GM12878 (cell line): Measurements from ENCODE around the gene PPIG. TPM values are rescaled to one million over a fixed set of nuclear protein-coding genes. Genes with fewer than 3 reads are reported as not detected.

Experiments used
- ATAC-seq: fragments of 200-7000 bp; cut with Tn5 transposase; 3 replicates; pipeline ENCODE4 v1.9.1; 2020; ENCODE audit warnings: mild to moderate bottlenecking, moderate library complexity
- BruUV-seq: library from RNA; stranded (reverse); fragments of 400-500 nt; replicated peaks from 2 replicates; lab custom pipeline; 2021; lab: Mats Ljungman, UMichigan
- CTCF ChIA-PET: fragments of 300-600 bp; sonication (Branson Sonifier 250); formaldehyde crosslinking; extraction: SDS; loops from one replicate; lab custom pipeline; 2021; ENCODE audit warnings: inconsistent platforms; lab: Yijun Ruan, JAX
- POLR2A ChIA-PET: fragments of 350-600 bp; formaldehyde crosslinking; extraction: SDS; loops from one replicate; lab custom pipeline; 2021; ENCODE audit warnings: inconsistent platforms; lab: Charles Lee
- RAD21 ChIA-PET: fragments of 300-600 bp; sonication (Branson Sonifier 250); formaldehyde crosslinking; loops from one replicate; lab custom pipeline; 2023; ENCODE audit warnings: antibody characterized with exemption; ENCODE audit not compliant: unreplicated experiment; lab: Charles Lee
- SMC1A ChIA-PET: fragments of 300-600 bp; sonication (Branson Sonifier 250); formaldehyde crosslinking; loops from one replicate; lab custom pipeline; 2023; ENCODE audit not compliant: unreplicated experiment, uncharacterized antibody; lab: Charles Lee
- DNase-seq: peaks from one replicate; pipeline ENCODE4 v3.0.0-alpha.2; 2011; ENCODE audit warnings: low read depth, low spot score
- FAIRE-seq: peaks from 3 replicates; lab custom pipeline; 2011; peaks lifted over from hg19 to GRCh38; lab: Jason Lieb, UNC
- H2AFZ ChIP-seq: 2 replicates; pipeline ENCODE4 v1.6.0; 2011; ENCODE audit warnings: low read depth, low read length, control low read depth; ENCODE audit not compliant: control insufficient read depth
- H3K27ac ChIP-seq: 2 replicates; pipeline ENCODE4 v1.5.1; 2011; ENCODE audit warnings: control low read depth; ENCODE audit not compliant: control insufficient read depth, insufficient read depth
- H3K27me3 ChIP-seq, 2 experiments: replicated peaks in 1 of 2; 2 replicates each; pipeline versions ENCODE4 v1.6.0 to v1.6.1; 2011; ENCODE audit warnings: low read length in 1 of 2; ENCODE audit not compliant: control insufficient read depth in 2 of 2, insufficient read depth in 2 of 2
- H3K36me3 ChIP-seq, 2 experiments: 2 replicates each; pipeline ENCODE4 v1.5.1; 2011; ENCODE audit warnings: low read length in 1 of 2; ENCODE audit not compliant: control insufficient read depth in 2 of 2, insufficient read depth in 2 of 2
- H3K4me1 ChIP-seq: 2 replicates; pipeline ENCODE4 v1.6.1; 2011; ENCODE audit warnings: mild to moderate bottlenecking, low read length, moderate library complexity, mixed read lengths; ENCODE audit not compliant: control insufficient read depth, insufficient read depth
- H3K4me2 ChIP-seq: 2 replicates; pipeline ENCODE4 v1.6.0; 2011; ENCODE audit warnings: control low read depth; ENCODE audit not compliant: control insufficient read depth, insufficient read depth
- H3K4me3 ChIP-seq: fragments of 200-600 bp; sonication (generic); 2 replicates; pipeline ENCODE4 v1.5.1; 2016
- H3K79me2 ChIP-seq: 2 replicates; pipeline ENCODE4 v1.6.0; 2011; ENCODE audit warnings: low read length; ENCODE audit not compliant: control insufficient read depth, insufficient read depth
- H3K9ac ChIP-seq: 2 replicates; pipeline ENCODE4 v1.8.0; 2011; ENCODE audit warnings: low read length, control low read depth, mixed read lengths; ENCODE audit not compliant: control insufficient read depth, insufficient read depth
- H3K9me3 ChIP-seq: replicated peaks from 3 replicates; pipeline ENCODE4 v1.5.1; 2011; ENCODE audit warnings: mild to moderate bottlenecking, low read length; ENCODE audit not compliant: control insufficient read depth, insufficient read depth
- H4K20me1 ChIP-seq: 2 replicates; pipeline ENCODE4 v1.6.0; 2011; ENCODE audit not compliant: control insufficient read depth, insufficient read depth
- CREB1 ChIP-seq: IDR thresholded peaks from 2 replicates; pipeline ENCODE4 v1.6.1; 2012; ENCODE audit warnings: low read depth, mild to moderate bottlenecking, inconsistent platforms
- JUNB ChIP-seq: IDR thresholded peaks from 2 replicates; pipeline ENCODE4 v1.6.1; 2016; ENCODE audit warnings: antibody characterized with exemption, mild to moderate bottlenecking
- SMARCA5 ChIP-seq: fragments of 450-650 bp; IDR thresholded peaks from 2 replicates; pipeline ENCODE4 v1.6.1; 2017; ENCODE audit warnings: mild to moderate bottlenecking
- TCF7 ChIP-seq: IDR thresholded peaks from 2 replicates; pipeline ENCODE4 v1.6.1; 2014; ENCODE audit warnings: antibody characterized with exemption, borderline replicate concordance
- ZNF24 ChIP-seq: fragments of 450-650 bp; IDR thresholded peaks from 2 replicates; pipeline ENCODE4 v1.6.1; 2017; ENCODE audit warnings: antibody characterized with exemption, mild to moderate bottlenecking
- WGBS: methylation state at CpG from one replicate; pipeline ENCODE4 v1.1.6; 2016; ENCODE audit warnings: low lambda C conversion rate; ENCODE audit not compliant: insufficient replicate concordance, insufficient coverage; ENCODE audit errors: missing lambda C conversion rate; 5-methylcytosine and 5-hydroxymethylcytosine counted together
- in situ Hi-C: fragments of 300-500 bp; cut with MboI; formaldehyde crosslinking; loops from 9 replicates; pipeline ENCODE4 v1.14.3; 2018; ENCODE audit warnings: mixed read lengths
- intact Hi-C: fragments of 100-400 bp; cut with micrococcal nuclease; formaldehyde crosslinking; loops from one replicate; pipeline ENCODE4 v1.14.2; 2022; ENCODE audit not compliant: unreplicated experiment
- polyA plus RNA-seq, 11 experiments: library from polyadenylated mRNA; depleted of rRNA in 4 of 11; unstranded in 6 of 11; stranded (reverse) in 5 of 11; fragments of >200 nt; fragmentation: Nextera tagmentation in 4 of 11; fragmentation: Illumina TruSeq in 1 of 11; extraction: Ambion mirVana in 4 of 11; extraction: Trizol in 1 of 11; gene quantifications; 1 replicate in 1 of 11; 2 replicates in 10 of 11; pipeline versions ENCODE4 v1.2.1 to v1.2.3, GENCODE V29; 2011 to 2016; ENCODE audit warnings: inconsistent platforms in 2 of 11, missing spikeins in 2 of 11, low read depth in 1 of 11
- total RNA-seq, 4 experiments: library from RNA; depleted of rRNA in 3 of 4; stranded (reverse); fragments of >200 nt in 3 of 4; fragmentation: Illumina TruSeq in 1 of 4; extraction: Trizol in 1 of 4; gene quantifications; 2 replicates each; pipeline versions ENCODE4 v1.2.1 to v1.2.3, GENCODE V29; 2013 to 2021
- TF ChIP-seq, protein P1 (sequence below): fragments of 450-650 bp; IDR thresholded peaks from 2 replicates; pipeline ENCODE4 v1.6.1; 2017; ENCODE audit warnings: mild to moderate bottlenecking, moderate library complexity

The PPIG gene
- total and polyA plus RNA-seq, 10 of the 15 experiments (the other 5 are each of a cell fraction or from before 2014, with no cell fraction given), result 22.3 to 147 (median 95.2) TPM

DNA sequence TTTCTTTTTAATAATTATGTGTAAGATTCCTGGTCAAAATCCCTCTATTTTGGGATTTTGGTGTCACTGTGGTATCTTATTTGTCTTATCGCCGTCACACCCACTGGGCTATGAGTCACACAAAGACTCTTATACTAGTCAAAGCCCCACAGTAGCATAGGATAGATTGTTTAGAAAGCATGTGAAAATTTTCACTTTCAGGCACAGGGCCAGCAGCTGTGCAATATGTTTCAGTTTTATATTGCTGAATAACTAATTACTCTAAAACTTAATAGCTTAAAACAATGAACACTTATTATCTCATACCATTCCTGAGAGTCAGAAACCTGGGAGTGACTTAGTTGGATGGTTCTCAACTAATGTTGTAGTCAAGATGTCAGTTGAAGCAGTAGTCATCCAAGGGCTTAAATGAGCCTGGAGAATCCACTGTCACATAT, 86.1 kb downstream of the PPIG start:
- ChIA-PET SMC1A (interaction anchor here (0.8 to 1.0 kb wide), 3 partner anchors 28 to 41 kb away, joined by 3 read pairs; no protein-coding TSS in a partner anchor), CTCF (no interaction called here), RAD21 (interaction anchor here (1.4 kb wide), 1 partner anchor 95 kb away, joined by 3 read pairs; no protein-coding TSS in a partner anchor)

More for the DNA sequence above, 86.1 kb downstream of the PPIG start:
- no peak overlapping the region for H2AFZ ChIP-seq
- H3K4me3 ChIP-seq, result no peak overlapping the region
- no peak overlapping the region for H3K27ac ChIP-seq
- 16% methylated on average over 2 of the region's 2 CpGs for WGBS
- no peaks in the 10 kb centered on the region for H3K27me3 ChIP-seq
- TF ChIP-seq CREB1 (no peak), JUNB (no peak), ZNF24 (no peak), TCF7 (no peak), SMARCA5 (no peak)
- TF ChIP-seq, protein P1, sequence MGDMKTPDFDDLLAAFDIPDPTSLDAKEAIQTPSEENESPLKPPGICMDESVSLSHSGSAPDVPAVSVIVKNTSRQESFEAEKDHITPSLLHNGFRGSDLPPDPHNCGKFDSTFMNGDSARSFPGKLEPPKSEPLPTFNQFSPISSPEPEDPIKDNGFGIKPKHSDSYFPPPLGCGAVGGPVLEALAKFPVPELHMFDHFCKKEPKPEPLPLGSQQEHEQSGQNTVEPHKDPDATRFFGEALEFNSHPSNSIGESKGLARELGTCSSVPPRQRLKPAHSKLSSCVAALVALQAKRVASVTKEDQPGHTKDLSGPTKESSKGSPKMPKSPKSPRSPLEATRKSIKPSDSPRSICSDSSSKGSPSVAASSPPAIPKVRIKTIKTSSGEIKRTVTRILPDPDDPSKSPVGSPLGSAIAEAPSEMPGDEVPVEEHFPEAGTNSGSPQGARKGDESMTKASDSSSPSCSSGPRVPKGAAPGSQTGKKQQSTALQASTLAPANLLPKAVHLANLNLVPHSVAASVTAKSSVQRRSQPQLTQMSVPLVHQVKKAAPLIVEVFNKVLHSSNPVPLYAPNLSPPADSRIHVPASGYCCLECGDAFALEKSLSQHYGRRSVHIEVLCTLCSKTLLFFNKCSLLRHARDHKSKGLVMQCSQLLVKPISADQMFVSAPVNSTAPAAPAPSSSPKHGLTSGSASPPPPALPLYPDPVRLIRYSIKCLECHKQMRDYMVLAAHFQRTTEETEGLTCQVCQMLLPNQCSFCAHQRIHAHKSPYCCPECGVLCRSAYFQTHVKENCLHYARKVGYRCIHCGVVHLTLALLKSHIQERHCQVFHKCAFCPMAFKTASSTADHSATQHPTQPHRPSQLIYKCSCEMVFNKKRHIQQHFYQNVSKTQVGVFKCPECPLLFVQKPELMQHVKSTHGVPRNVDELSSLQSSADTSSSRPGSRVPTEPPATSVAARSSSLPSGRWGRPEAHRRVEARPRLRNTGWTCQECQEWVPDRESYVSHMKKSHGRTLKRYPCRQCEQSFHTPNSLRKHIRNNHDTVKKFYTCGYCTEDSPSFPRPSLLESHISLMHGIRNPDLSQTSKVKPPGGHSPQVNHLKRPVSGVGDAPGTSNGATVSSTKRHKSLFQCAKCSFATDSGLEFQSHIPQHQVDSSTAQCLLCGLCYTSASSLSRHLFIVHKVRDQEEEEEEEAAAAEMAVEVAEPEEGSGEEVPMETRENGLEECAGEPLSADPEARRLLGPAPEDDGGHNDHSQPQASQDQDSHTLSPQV, result no peak
- no peak overlapping the region for H3K4me2 ChIP-seq
- DNase-seq, result no peak
- peaks cover 2% of the 10 kb centered on the region; the same call in 1 of the 2 replicates for H3K4me1 ChIP-seq
- POLR2A ChIA-PET, result interaction anchor here (0.6 kb wide), 1 partner anchor 303 kb away, joined by 3 read pairs; no protein-coding TSS in a partner anchor
- in situ Hi-C loops, result no loop called here
- no peaks in the 10 kb centered on the region for H4K20me1 ChIP-seq
- peak; percentile 76 for ATAC-seq
- no peak for FAIRE-seq
- BruUV-seq, result no TSS peak
- no peak overlapping the region for H3K9ac ChIP-seq
- intact Hi-C loops, result no loop called here
- H3K9me3 ChIP-seq, result no peaks in the 10 kb centered on the region
- no peaks in the 10 kb centered on the region for H3K79me2 ChIP-seq
- no peaks in the 10 kb centered on the region for H3K36me3 ChIP-seq
